Measurements from ENCODE around the gene SUSD1. TPM values are rescaled to one million over a fixed set of nuclear protein-coding genes. Genes with fewer than 3 reads are reported as not detected.

Gene SUSD1
- total RNA-seq, 1 experiment from 2014 or later, result 8.1 TPM

- no peaks in the 10 kb centered on the region for H3K27me3 Mint-ChIP-seq (ENCODE audit: low read depth)
- Histone ChIP-seq H3K56ac (ENCODE audit: insufficient read length, low read depth, low read length) (no peak overlapping the region), H3K27ac (ENCODE audit: insufficient read length, low read depth, low read length) (no peak overlapping the region), H2BK5ac (ENCODE audit: insufficient read length, low read length) (no peak overlapping the region), H3K18ac (ENCODE audit: insufficient read length, low read depth, low read length) (no peak overlapping the region), H3K79me1 (ENCODE audit: insufficient read depth, low read depth, low read length, poor library complexity, severe bottlenecking) (no peaks in the 10 kb centered on the region), H3K9me3 (ENCODE audit: control insufficient read depth, low read depth, low read length) (no peaks in the 10 kb centered on the region), H3K27me3 (ENCODE audit: insufficient read depth, low read length) (no peaks in the 10 kb centered on the region), H3K23ac (ENCODE audit: insufficient read length, low read depth, low read length) (no peak overlapping the region), H2AK5ac (ENCODE audit: insufficient read length, low read length) (no peak overlapping the region), H2AFZ (ENCODE audit: low read length) (no peak overlapping the region), H4K5ac (ENCODE audit: insufficient read length, low read depth, low read length) (no peak overlapping the region), H2BK12ac (ENCODE audit: insufficient read length, low read depth, low read length) (no peak overlapping the region), H4K8ac (replicated peaks; ENCODE audit: insufficient read length, low read depth, low read length) (no peak overlapping the region), H3K4ac (ENCODE audit: low read depth, low read length) (no peak overlapping the region), H3K9ac (ENCODE audit: extremely low read depth, insufficient read length, low read length) (no peak overlapping the region), H4K20me1 (ENCODE audit: control insufficient read depth, insufficient read depth, insufficient read length) (no peaks in the 10 kb centered on the region), H3K4me1 (ENCODE audit: insufficient read depth, low read length) (no peaks in the 10 kb centered on the region), H3K14ac (ENCODE audit: insufficient read depth, low read length) (no peak overlapping the region), H2BK20ac (ENCODE audit: low read depth, low read length, poor library complexity, severe bottlenecking) (no peak overlapping the region), H4K91ac (ENCODE audit: insufficient read length, low read depth, low read length) (no peak overlapping the region), H3T11ph (ENCODE audit: low read length) (no peak overlapping the region), H2BK15ac (ENCODE audit: low read depth, low read length) (no peak overlapping the region), H3K23me2 (ENCODE audit: insufficient read length, low read depth, low read length, poor library complexity, severe bottlenecking) (no peaks in the 10 kb centered on the region), H3K4me2 (ENCODE audit: insufficient read depth, insufficient read length, low read length) (no peak overlapping the region), H3K79me2 (ENCODE audit: insufficient read depth, low read length) (no peaks in the 10 kb centered on the region), H2BK120ac (ENCODE audit: low read depth, low read length, poor library complexity, severe bottlenecking) (no peak overlapping the region)
- H3K9me3 Mint-ChIP-seq, result peaks cover 0 to 3% of the 10 kb centered on the region in 2 experiments; a peak in 2 of 5 replicates
- H3K4me1 Mint-ChIP-seq, result peaks cover 2 to 4% of the 10 kb centered on the region in 2 experiments; a peak in 3 of 4 replicates
- DNase-seq, result no peak
- H3K36me3 Mint-ChIP-seq (ENCODE audit: insufficient read depth in 1 of 3, low read depth in 3 of 3), result peaks cover 0 to 19% (median 0%) of the 10 kb centered on the region in 3 experiments; a peak in 3 of 7 replicates
- TF ChIP-seq CTCF (conservative IDR thresholded peaks at IDR 0.05), result no peak
- H3K27ac Mint-ChIP-seq, result no peak overlapping the region
- WGBS (ENCODE audit: extremely low coverage, insufficient read length, low lambda C conversion rate), result no CpG with 5 or more reads among the region's 3 CpGs
- no peak overlapping the region for H3K4me3 Mint-ChIP-seq
Measured at GRCh38 chr9:112084334-112084733, 90.8 kb downstream of the SUSD1 start.
